Activated naive CD8-positive, alpha-beta T cell treated with anti-CD3 and anti-CD28 coated beads, Interleukin-2, amount 10 ng/mL, durations not matched to agents 7 days and 5 days (primary cell): ENCODE data around the gene ST3GAL3. TPM values are rescaled to one million over a fixed set of nuclear protein-coding genes. Genes with fewer than 3 reads are reported as not detected.
"Not testable (repeated sequence)": the region's sequence is repeated elsewhere in the genome, so short reads cannot be mapped to it uniquely, and the experiment has no call there.

Experiments used
- ATAC-seq: fragments of 150-1000 bp; cut with Tn5 transposase; one replicate; pipeline ENCODE4 v1.10.0; 2021; ENCODE audit warnings: low read depth, moderate library complexity
- POLR2A ChIA-PET: fragments of 350-600 bp; sonication (Branson Sonifier 250); formaldehyde crosslinking; loops from one replicate; lab custom pipeline; 2021; ENCODE audit warnings: antibody characterized with exemption; lab: Charles Lee
- DNase-seq: peaks from one replicate; pipeline ENCODE4 v3.0.0; 2021
- H3K27ac Mint-ChIP-seq: one replicate; pipeline ENCODE4 v1.8.0; 2022; ENCODE audit warnings: mild to moderate bottlenecking, mixed read lengths
- H3K27me3 Mint-ChIP-seq: one replicate; pipeline ENCODE4 v1.8.0; 2022; ENCODE audit warnings: mild to moderate bottlenecking, moderate library complexity, mixed read lengths
- H3K36me3 Mint-ChIP-seq: one replicate; pipeline ENCODE4 v1.8.0; 2021; ENCODE audit warnings: mild to moderate bottlenecking, mixed read lengths
- H3K4me1 Mint-ChIP-seq: one replicate; pipeline ENCODE4 v1.8.0; 2021; ENCODE audit warnings: mixed read lengths
- H3K4me3 Mint-ChIP-seq: one replicate; pipeline ENCODE4 v1.8.0; 2022; ENCODE audit warnings: mild to moderate bottlenecking, moderate library complexity, mixed read lengths
- H3K9me3 Mint-ChIP-seq: one replicate; pipeline ENCODE4 v1.8.0; 2021; ENCODE audit warnings: mixed read lengths
- total RNA-seq, 2 experiments: library from RNA; stranded (reverse); gene quantifications; one replicate each; pipeline ENCODE4 v1.2.3, GENCODE V29; 2021

The ST3GAL3 gene
- total RNA-seq, 2 experiments from 2014 or later: 20.8 TPM

GRCh38 chr1:43706598-43707189 lies 642 bp upstream of the ST3GAL3 start:
- Mint-ChIP-seq H3K27me3 (no peaks in the 10 kb centered on the region), H3K4me1 (peaks cover 40% of the 10 kb centered on the region), H3K4me3 (peak overlapping the region; percentile 83), H3K9me3 (no peaks in the 10 kb centered on the region), H3K36me3 (peaks cover 20% of the 10 kb centered on the region), H3K27ac (peak overlapping the region; percentile 72)
- no peak for ATAC-seq
- DNase-seq: peak; percentile 34
- POLR2A ChIA-PET: interaction anchor here (0.5 to 2.8 kb wide), 11 partner anchors 8 to 269 kb away, joined by 3 to 35 read pairs (median 4); partner anchors contain the start of genes ATP6V0B, IPO13 and KDM4A

DNA sequence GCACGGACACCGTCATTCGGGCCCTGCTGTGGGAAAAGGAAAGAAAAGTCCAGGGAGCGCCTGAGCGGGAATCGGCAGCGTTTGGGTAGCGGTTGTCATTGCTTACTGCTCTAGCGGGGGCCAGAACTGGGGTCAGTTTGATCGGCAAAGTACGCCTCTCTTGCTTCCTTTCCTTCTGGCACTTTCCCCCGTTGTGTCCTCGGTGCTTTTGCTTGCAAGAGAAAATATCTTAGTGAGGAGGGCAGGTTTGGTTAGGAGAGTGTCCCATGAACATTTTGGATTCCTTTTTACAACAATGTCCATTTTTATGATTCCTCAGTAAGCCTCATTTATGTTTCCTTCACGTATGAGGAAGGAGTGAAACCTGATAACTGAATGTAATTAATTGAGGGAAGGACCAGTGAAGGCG lies 670 bp downstream of the ST3GAL3 start:
- no peaks in the 10 kb centered on the region for H3K27me3 Mint-ChIP-seq
- H3K4me3 Mint-ChIP-seq: peak overlapping the region; percentile 94
- DNase-seq: no peak
- H3K4me1 Mint-ChIP-seq: peaks cover 43% of the 10 kb centered on the region
- POLR2A ChIA-PET: interaction anchor here (1.0 kb wide), 1 partner anchor 58 kb away, joined by 4 read pairs; the partner anchor contains the start of gene KDM4A
- H3K9me3 Mint-ChIP-seq: no peaks in the 10 kb centered on the region
- peak overlapping the region; percentile 84 for H3K27ac Mint-ChIP-seq
- ATAC-seq: no peak
- peaks cover 24% of the 10 kb centered on the region for H3K36me3 Mint-ChIP-seq

DNA sequence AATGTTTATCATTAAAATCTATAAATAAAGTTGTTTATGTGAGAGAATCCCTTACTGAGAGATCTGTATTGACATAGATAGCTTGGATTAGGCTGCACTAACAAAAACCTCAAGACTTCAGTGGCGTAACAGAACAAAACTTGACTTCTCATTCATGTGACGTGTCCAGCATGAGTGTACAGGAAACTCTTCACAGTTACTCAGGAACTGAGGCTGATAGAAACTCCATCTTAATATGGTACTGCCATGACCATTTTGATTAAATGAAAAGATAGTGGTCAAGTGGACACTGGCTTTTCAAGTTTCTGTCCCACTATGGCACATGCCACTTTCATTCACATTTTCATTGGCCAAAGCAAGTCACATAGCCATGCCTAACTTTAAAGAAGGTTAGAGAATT lies 3.7 kb downstream of the ST3GAL3 start:
- ATAC-seq (no peak), DNase-seq (no peak)
- Mint-ChIP-seq H3K9me3 (no peaks in the 10 kb centered on the region), H3K27me3 (no peaks in the 10 kb centered on the region), H3K36me3 (peaks cover 13% of the 10 kb centered on the region), H3K4me1 (peaks cover 34% of the 10 kb centered on the region), H3K27ac (no peak overlapping the region), H3K4me3 (no peak overlapping the region)
- POLR2A ChIA-PET: interaction anchor here (0.5 kb wide), 1 partner anchor 278 kb away, joined by 3 read pairs; no protein-coding TSS in a partner anchor

- POLR2A ChIA-PET: no interaction called here
- peaks cover 27% of the 10 kb centered on the region for H3K4me1 Mint-ChIP-seq
- no peak overlapping the region for H3K4me3 Mint-ChIP-seq
These were observed 4.4 kb downstream of the ST3GAL3 start for GRCh38 chr1:43711524-43712386.

DNA sequence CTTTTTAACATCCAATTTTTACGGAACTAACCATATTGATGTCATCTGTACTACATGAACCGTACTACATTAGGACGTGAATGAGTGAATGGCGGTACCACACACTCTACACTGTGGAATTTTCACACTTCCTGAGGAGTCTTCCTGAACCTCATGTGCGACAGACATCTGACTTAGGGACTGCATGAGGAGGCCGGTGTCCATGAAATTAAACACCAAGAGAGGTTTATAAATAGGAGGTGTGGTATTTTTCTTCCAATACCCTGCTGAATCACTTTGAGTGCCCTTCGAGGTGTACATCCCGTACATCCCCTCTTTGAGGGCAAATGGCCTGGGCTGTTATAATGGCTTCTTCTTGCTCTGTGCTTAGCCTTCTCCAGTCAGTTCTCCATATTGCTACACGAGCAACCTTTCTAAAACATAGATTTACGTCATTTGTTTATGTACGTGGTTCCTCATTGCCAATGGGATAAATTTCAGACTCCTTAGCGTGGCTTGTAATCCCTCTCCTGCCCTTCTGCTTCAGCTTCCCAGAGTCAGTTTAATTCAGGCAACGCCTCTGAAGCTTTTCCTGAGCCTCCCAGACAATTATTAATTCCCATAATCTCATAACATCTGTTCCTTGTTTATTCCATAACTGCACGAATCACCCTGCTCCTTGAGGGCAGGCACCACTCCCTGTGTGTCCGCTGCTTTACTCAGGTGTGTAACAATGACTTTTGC lies 9.4 kb downstream of the ST3GAL3 start:
- H3K4me3 Mint-ChIP-seq: no peak overlapping the region
- H3K4me1 Mint-ChIP-seq: peaks cover 3% of the 10 kb centered on the region
- DNase-seq (no peak), ATAC-seq (no peak)
- no peaks in the 10 kb centered on the region for H3K9me3 Mint-ChIP-seq
- H3K27me3 Mint-ChIP-seq: no peaks in the 10 kb centered on the region
- POLR2A ChIA-PET: no interaction called here
- H3K27ac Mint-ChIP-seq: no peak overlapping the region
- H3K36me3 Mint-ChIP-seq: peaks cover 4% of the 10 kb centered on the region

More at GRCh38 chr1:43711524-43712386, 4.4 kb downstream of the ST3GAL3 start:
- ATAC-seq (no peak), DNase-seq (no peak)
- no peaks in the 10 kb centered on the region for H3K27me3 Mint-ChIP-seq
- H3K27ac Mint-ChIP-seq: no peak overlapping the region
- peaks cover 13% of the 10 kb centered on the region for H3K36me3 Mint-ChIP-seq
- H3K9me3 Mint-ChIP-seq: no peaks in the 10 kb centered on the region

- no peak for DNase-seq
- H3K27ac Mint-ChIP-seq: no peak overlapping the region
- H3K27me3 Mint-ChIP-seq: no peaks in the 10 kb centered on the region
- POLR2A ChIA-PET: interaction anchor here (0.7 kb wide), 1 partner anchor 12 kb away, joined by 8 read pairs; no protein-coding TSS in a partner anchor
- no peak overlapping the region for H3K4me3 Mint-ChIP-seq
- H3K9me3 Mint-ChIP-seq: no peaks in the 10 kb centered on the region
- ATAC-seq: no peak
- H3K36me3 Mint-ChIP-seq: peaks cover 2% of the 10 kb centered on the region
- peaks cover 1% of the 10 kb centered on the region for H3K4me1 Mint-ChIP-seq
These were observed 11.7 kb downstream of the ST3GAL3 start for GRCh38 chr1:43719063-43719462.

DNA sequence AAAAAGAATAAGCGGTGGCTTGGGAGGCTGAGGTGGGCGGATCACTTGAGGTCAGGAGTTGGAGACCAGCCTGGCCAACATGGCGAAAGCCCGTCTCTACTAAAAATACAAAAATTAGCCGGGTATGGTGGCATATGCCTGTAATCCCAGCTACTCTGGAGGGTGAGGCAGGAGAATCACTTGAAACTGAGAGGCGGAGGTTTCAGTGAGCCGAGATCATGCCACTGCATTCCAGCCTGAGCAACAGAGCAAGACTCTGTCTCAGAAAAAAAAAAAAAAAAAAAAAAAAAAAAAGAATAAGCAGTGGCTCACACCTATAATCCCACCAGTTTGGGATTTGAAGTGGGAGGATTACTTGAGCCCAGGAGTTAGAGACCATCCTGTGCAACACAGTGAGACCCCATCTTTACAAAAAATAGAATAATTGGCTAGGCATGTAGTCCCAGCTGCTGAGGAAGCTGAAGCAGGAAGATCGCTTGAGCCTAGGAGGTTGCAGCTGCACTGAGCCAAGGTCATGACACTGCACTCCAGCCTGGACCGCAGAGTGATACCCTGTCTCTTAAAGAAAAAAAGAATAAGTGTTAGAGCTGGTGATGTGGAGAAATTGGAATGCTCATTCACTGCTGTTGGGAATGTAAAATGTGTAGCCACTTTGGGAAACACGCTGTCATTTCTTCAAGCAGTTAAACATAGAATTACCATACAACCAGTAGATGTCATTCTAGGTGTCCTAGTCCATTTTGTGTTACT lies 12.5 kb downstream of the ST3GAL3 start:
- H3K9me3 Mint-ChIP-seq, H3K27me3 Mint-ChIP-seq, DNase-seq, H3K4me3 Mint-ChIP-seq, H3K4me1 Mint-ChIP-seq, ATAC-seq, H3K36me3 Mint-ChIP-seq, H3K27ac Mint-ChIP-seq: not testable (repeated sequence)
- POLR2A ChIA-PET: interaction anchor here (0.7 to 1.1 kb wide), 2 partner anchors 13 kb away, joined by 3 to 8 read pairs; partner anchors contain the start of gene ST3GAL3

DNA sequence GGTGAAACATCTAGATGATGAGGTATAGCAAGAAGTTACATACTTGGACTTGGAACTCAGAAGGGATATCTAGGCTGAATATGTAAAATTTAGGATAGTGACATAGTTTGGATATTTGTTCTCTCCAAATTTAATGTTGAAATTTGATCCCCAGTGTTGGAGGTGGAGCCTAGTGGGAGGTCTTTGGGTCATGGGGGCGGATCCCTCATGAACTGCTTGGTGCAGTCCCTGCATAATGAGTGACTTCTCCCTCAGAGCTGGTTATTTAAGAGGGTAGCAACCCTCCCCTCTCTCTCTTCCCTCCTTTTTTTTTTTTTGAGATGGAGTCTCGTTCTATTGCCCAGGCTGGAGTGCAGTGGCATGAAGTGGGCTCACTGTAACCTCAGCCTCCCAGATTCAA lies 15.5 kb downstream of the ST3GAL3 start:
- H3K9me3 Mint-ChIP-seq: no peaks in the 10 kb centered on the region
- H3K27me3 Mint-ChIP-seq: no peaks in the 10 kb centered on the region
- POLR2A ChIA-PET: no interaction called here
- ATAC-seq (no peak), DNase-seq (no peak)
- H3K36me3 Mint-ChIP-seq: peaks cover 2% of the 10 kb centered on the region
- H3K27ac Mint-ChIP-seq: no peak overlapping the region
- peaks cover 1% of the 10 kb centered on the region for H3K4me1 Mint-ChIP-seq
- no peak overlapping the region for H3K4me3 Mint-ChIP-seq

- no peak overlapping the region for H3K4me3 Mint-ChIP-seq
- H3K27ac Mint-ChIP-seq: no peak overlapping the region
- POLR2A ChIA-PET: no interaction called here
- peaks cover 2% of the 10 kb centered on the region for H3K36me3 Mint-ChIP-seq
- no peaks in the 10 kb centered on the region for H3K27me3 Mint-ChIP-seq
- DNase-seq (no peak), ATAC-seq (no peak)
- H3K9me3 Mint-ChIP-seq: no peaks in the 10 kb centered on the region
- no peaks in the 10 kb centered on the region for H3K4me1 Mint-ChIP-seq
These were observed 22.6 kb downstream of the ST3GAL3 start for GRCh38 chr1:43729816-43730463.

- POLR2A ChIA-PET: interaction anchor here (0.7 kb wide), 1 partner anchor 19 kb away, joined by 8 read pairs; no protein-coding TSS in a partner anchor
- no peak overlapping the region for H3K27ac Mint-ChIP-seq
- no peak for ATAC-seq
These were observed 24.7 kb downstream of the ST3GAL3 start for GRCh38 chr1:43731867-43732531.

DNA sequence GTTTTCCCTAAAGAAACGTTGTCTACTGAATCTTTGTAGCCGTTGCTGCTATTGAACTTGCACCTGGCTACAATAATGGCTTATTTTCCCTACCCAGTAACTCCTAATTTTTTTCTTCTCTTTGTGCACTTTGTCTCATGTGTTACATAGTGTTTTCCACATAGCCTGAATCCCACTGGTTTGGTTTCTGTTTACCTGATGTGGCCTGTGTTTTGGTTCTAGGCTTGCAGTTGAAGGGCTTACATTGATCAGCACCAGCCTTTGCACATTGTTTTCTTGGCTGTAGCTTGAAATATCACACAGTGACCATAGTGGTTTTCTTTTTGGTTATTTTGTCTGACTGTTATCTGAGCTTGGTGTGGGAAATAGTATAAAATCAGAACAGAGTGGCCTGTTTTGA lies 29.5 kb downstream of the ST3GAL3 start:
- H3K4me1 Mint-ChIP-seq: peaks cover 2% of the 10 kb centered on the region
- peaks cover 19% of the 10 kb centered on the region for H3K36me3 Mint-ChIP-seq
- POLR2A ChIA-PET: no interaction called here
- no peak overlapping the region for H3K27ac Mint-ChIP-seq
- ATAC-seq (no peak), DNase-seq (no peak)
- no peaks in the 10 kb centered on the region for H3K9me3 Mint-ChIP-seq
- H3K4me3 Mint-ChIP-seq: no peak overlapping the region
- no peaks in the 10 kb centered on the region for H3K27me3 Mint-ChIP-seq

More at GRCh38 chr1:43731867-43732531, 24.7 kb downstream of the ST3GAL3 start:
- H3K4me3 Mint-ChIP-seq: no peak overlapping the region
- no peaks in the 10 kb centered on the region for H3K27me3 Mint-ChIP-seq
- H3K9me3 Mint-ChIP-seq: no peaks in the 10 kb centered on the region
- no peak for DNase-seq
- H3K4me1 Mint-ChIP-seq: peaks cover 2% of the 10 kb centered on the region
- peaks cover 10% of the 10 kb centered on the region for H3K36me3 Mint-ChIP-seq

GRCh38 chr1:43742026-43742425 lies 34.7 kb downstream of the ST3GAL3 start:
- DNase-seq (no peak), ATAC-seq (no peak)
- H3K9me3 Mint-ChIP-seq: no peaks in the 10 kb centered on the region
- H3K27ac Mint-ChIP-seq: no peak overlapping the region
- POLR2A ChIA-PET: no interaction called here
- H3K4me3 Mint-ChIP-seq: no peak overlapping the region
- peaks cover 17% of the 10 kb centered on the region for H3K36me3 Mint-ChIP-seq
- H3K4me1 Mint-ChIP-seq: no peaks in the 10 kb centered on the region
- H3K27me3 Mint-ChIP-seq: no peaks in the 10 kb centered on the region
